HG03439 (cell line): ENCODE data around the gene VAV3.
"Not testable (repeated sequence)": the region's sequence is repeated elsewhere in the genome, so short reads cannot be mapped to it uniquely, and the experiment has no call there.

Experiments
- ATAC-seq: cut with Tn5 transposase; IDR thresholded peaks from one replicate; pipeline ENCODE4 v1.9.1; 2021; ENCODE audit warnings: mild to moderate bottlenecking, moderate library complexity; ENCODE audit not compliant: unreplicated experiment

VAV3 gene

GRCh38 chr1:107965110-107965991, at the start of gene VAV3:
TSS of gene VAV3 (minus strand) at chr1:107965180. CDS start at chr1:107964869, 311 bp downstream.
- ATAC-seq, result no peak

- ATAC-seq, result no peak
Measured at GRCh38 chr1:108012553-108012952, 47.6 kb upstream of the VAV3 start.

GRCh38 chr1:108011295-108011694, 46.3 kb upstream of the VAV3 start:
- no peak for ATAC-seq

GRCh38 chr1:108010581-108010980, 45.6 kb upstream of the VAV3 start:
- no peak for ATAC-seq

- no peak for ATAC-seq
Measured at GRCh38 chr1:108009603-108010195, 44.7 kb upstream of the VAV3 start.

GRCh38 chr1:108007531-108007930, 42.6 kb upstream of the VAV3 start:
- no peak for ATAC-seq

- no peak for ATAC-seq
Measured at GRCh38 chr1:108007070-108007469, 42.1 kb upstream of the VAV3 start.

GRCh38 chr1:108004919-108005318, 39.9 kb upstream of the VAV3 start:
- ATAC-seq, result not testable (repeated sequence)

- ATAC-seq, result no peak
Measured at GRCh38 chr1:108000620-108001111, 35.7 kb upstream of the VAV3 start.

- no peak for ATAC-seq
Measured at GRCh38 chr1:108000184-108000583, 35.2 kb upstream of the VAV3 start.

- no peak for ATAC-seq
Measured at GRCh38 chr1:107997866-107998265, 32.9 kb upstream of the VAV3 start.

GRCh38 chr1:107993920-107994319, 28.9 kb upstream of the VAV3 start:
- ATAC-seq, result no peak

- no peak for ATAC-seq
Measured at GRCh38 chr1:107992347-107992746, 27.4 kb upstream of the VAV3 start.

- ATAC-seq, result no peak
Measured at GRCh38 chr1:107991371-107992066, 26.5 kb upstream of the VAV3 start.

- ATAC-seq, result no peak
Measured at GRCh38 chr1:107990606-107991005, 25.6 kb upstream of the VAV3 start.

GRCh38 chr1:107981277-107981676, 16.3 kb upstream of the VAV3 start:
- no peak for ATAC-seq

GRCh38 chr1:107979926-107980325, 14.9 kb upstream of the VAV3 start:
- no peak for ATAC-seq

GRCh38 chr1:107979088-107979487, 14.1 kb upstream of the VAV3 start:
- no peak for ATAC-seq

GRCh38 chr1:107976836-107977235, 11.9 kb upstream of the VAV3 start:
- ATAC-seq, result no peak

GRCh38 chr1:107976431-107976830, 11.5 kb upstream of the VAV3 start:
- ATAC-seq, result no peak

GRCh38 chr1:107975851-107976250, 10.9 kb upstream of the VAV3 start:
- no peak for ATAC-seq

- no peak for ATAC-seq
Measured at GRCh38 chr1:107974090-107974489, 9.1 kb upstream of the VAV3 start.
